CD8-positive, alpha-beta memory T cell (primary cell): ENCODE results near the gene NBEAL2. TPM values are rescaled to one million over a fixed set of nuclear protein-coding genes. Genes with fewer than 3 reads are reported as not detected.

Source experiments
- CTCF ChIA-PET: fragments of 350-600 bp; sonication (Branson Sonifier 250); formaldehyde crosslinking; loops from one replicate; lab custom pipeline; 2021; ENCODE audit warnings: antibody characterized with exemption; lab: Charles Lee
- POLR2A ChIA-PET: fragments of 350-600 bp; sonication (Branson Sonifier 250); formaldehyde crosslinking; loops from one replicate; lab custom pipeline; 2021; ENCODE audit warnings: antibody characterized with exemption; lab: Charles Lee
- DNase-seq, 5 donors: peaks; one replicate each; pipeline versions ENCODE4 v3.0.0 to v3.0.0-alpha.2; 2020 to 2022; ENCODE audit warnings: mixed read lengths in 1 of 5
- H3K27ac ChIP-seq: one replicate; pipeline ENCODE4 v1.7.0; 2013; ENCODE audit warnings: low read depth, mild to moderate bottlenecking, low read length, moderate library complexity
- H3K27me3 ChIP-seq: 2 replicates; pipeline ENCODE4 v1.7.0; 2013; ENCODE audit warnings: low read length, mild to moderate bottlenecking; ENCODE audit not compliant: insufficient read depth, poor library complexity, severe bottlenecking
- H3K36me3 ChIP-seq: 2 replicates; pipeline ENCODE4 v1.7.0; 2013; ENCODE audit warnings: mild to moderate bottlenecking, low read length, moderate library complexity; ENCODE audit not compliant: insufficient read depth
- H3K4me1 ChIP-seq: 2 replicates; pipeline ENCODE4 v1.7.0; 2013; ENCODE audit warnings: mild to moderate bottlenecking, low read length, moderate library complexity; ENCODE audit not compliant: insufficient read depth
- H3K4me3 ChIP-seq: 2 replicates; pipeline ENCODE4 v1.7.0; 2013; ENCODE audit warnings: mild to moderate bottlenecking, low read length
- H3K9me3 ChIP-seq: 2 replicates; pipeline ENCODE4 v1.7.0; 2013; ENCODE audit warnings: mild to moderate bottlenecking, low read length
- H3K27ac Mint-ChIP-seq, 8 donors: one replicate each; pipeline ENCODE4 v1.8.0; 2020 to 2021; ENCODE audit warnings: mixed read lengths in 8 of 8, mild to moderate bottlenecking in 6 of 8, inconsistent platforms in 3 of 8, moderate library complexity in 3 of 8
- H3K27me3 Mint-ChIP-seq, 2 donors: one replicate each; pipeline ENCODE4 v1.8.0; 2020 to 2021; ENCODE audit warnings: mixed read lengths in 2 of 2, mild to moderate bottlenecking in 1 of 2, moderate library complexity in 1 of 2
- H3K36me3 Mint-ChIP-seq, 3 donors: one replicate each; pipeline ENCODE4 v1.8.0; 2020 to 2021; ENCODE audit warnings: mixed read lengths in 3 of 3, inconsistent platforms in 1 of 3, mild to moderate bottlenecking in 1 of 3
- H3K4me1 Mint-ChIP-seq, 3 donors: one replicate each; pipeline ENCODE4 v1.8.0; 2020 to 2021; ENCODE audit warnings: mixed read lengths in 3 of 3, inconsistent platforms in 1 of 3, mild to moderate bottlenecking in 1 of 3
- H3K4me3 Mint-ChIP-seq, 7 donors: one replicate each; pipeline ENCODE4 v1.8.0; 2020 to 2021; ENCODE audit warnings: mixed read lengths in 7 of 7, mild to moderate bottlenecking in 6 of 7, moderate library complexity in 4 of 7, inconsistent platforms in 2 of 7
- H3K9me3 Mint-ChIP-seq, 5 donors: one replicate each; pipeline ENCODE4 v1.8.0; 2020 to 2022; ENCODE audit warnings: mixed read lengths in 5 of 5, mild to moderate bottlenecking in 3 of 5, moderate library complexity in 2 of 5, inconsistent platforms in 1 of 5
- polyA plus RNA-seq: library from polyadenylated mRNA; unstranded; fragments of 300-500 nt; fragmentation: Illumina TruSeq; gene quantifications from one replicate; pipeline ENCODE4 v1.2.3, GENCODE V29; 2021
- total RNA-seq, 2 experiments: library from RNA; stranded (reverse); gene quantifications; one replicate each; pipeline ENCODE4 v1.2.3, GENCODE V29; 2021

Gene NBEAL2
- total and polyA plus RNA-seq, 3 experiments from 2014 or later: 12.8 to 83.5 (median 76.2) TPM

- Histone ChIP-seq H3K36me3 (peaks cover 66% of the 10 kb centered on the region), H3K9me3 (no peaks in the 10 kb centered on the region), H3K4me1 (peaks cover 5% of the 10 kb centered on the region), H3K4me3 (no peak overlapping the region), H3K27me3 (no peaks in the 10 kb centered on the region), H3K27ac (no peak overlapping the region)
- no peak for DNase-seq
- no peaks in the 10 kb centered on the region for H3K9me3 Mint-ChIP-seq
- H3K4me3 Mint-ChIP-seq: no peak overlapping the region
- H3K4me1 Mint-ChIP-seq: peaks cover 4 to 10% (median 6%) of the 10 kb centered on the region in 3 donors
- peaks cover 0 to 89% (median 4%) of the 10 kb centered on the region in 3 donors for H3K36me3 Mint-ChIP-seq
- no peak overlapping the region for H3K27ac Mint-ChIP-seq
- POLR2A ChIA-PET: no interaction called here
- CTCF ChIA-PET: no interaction called here
- no peaks in the 10 kb centered on the region for H3K27me3 Mint-ChIP-seq
These were observed 23.6 kb downstream of the NBEAL2 start for GRCh38 chr3:47003056-47003410.

- no peak overlapping the region for H3K4me3 Mint-ChIP-seq
- H3K4me1 Mint-ChIP-seq: peaks cover 2 to 8% (median 4%) of the 10 kb centered on the region in 3 donors
- Histone ChIP-seq H3K27ac (no peak overlapping the region), H3K36me3 (peaks cover 73% of the 10 kb centered on the region), H3K4me1 (no peaks in the 10 kb centered on the region), H3K27me3 (no peaks in the 10 kb centered on the region), H3K4me3 (no peak overlapping the region), H3K9me3 (no peaks in the 10 kb centered on the region)
- ChIA-PET POLR2A (no interaction called here), CTCF (no interaction called here)
- peaks cover 0 to 89% (median 4%) of the 10 kb centered on the region in 3 donors for H3K36me3 Mint-ChIP-seq
- no peaks in the 10 kb centered on the region for H3K27me3 Mint-ChIP-seq
- peak overlapping the region in 4 of 8 donors; percentile 7 to 82 (median 48) for H3K27ac Mint-ChIP-seq
- H3K9me3 Mint-ChIP-seq: no peaks in the 10 kb centered on the region
- DNase-seq: peak in 1 of 5 donors; percentile 42
These were observed 24.2 kb downstream of the NBEAL2 start for GRCh38 chr3:47003461-47004368.

GRCh38 chr3:47004369-47005211 is 25.1 kb downstream of the NBEAL2 start:
- Histone ChIP-seq H3K36me3 (peaks cover 65% of the 10 kb centered on the region), H3K9me3 (no peaks in the 10 kb centered on the region), H3K4me3 (no peak overlapping the region), H3K27me3 (no peaks in the 10 kb centered on the region), H3K27ac (no peak overlapping the region), H3K4me1 (no peaks in the 10 kb centered on the region)
- CTCF ChIA-PET: interaction anchor here (0.7 kb wide), 1 partner anchor 9 kb away, joined by 3 read pairs; no protein-coding TSS in a partner anchor
- peak in 1 of 5 donors; percentile 45 for DNase-seq
- H3K27ac Mint-ChIP-seq: peak overlapping the region in 2 of 8 donors; percentile 33 to 89
- H3K4me1 Mint-ChIP-seq: peaks cover 2 to 10% (median 4%) of the 10 kb centered on the region in 3 donors
- no peaks in the 10 kb centered on the region for H3K9me3 Mint-ChIP-seq
- no peaks in the 10 kb centered on the region for H3K27me3 Mint-ChIP-seq
- POLR2A ChIA-PET: interaction anchor here (1.3 kb wide), 1 partner anchor 29 kb away, joined by 3 read pairs; the partner anchor contains the start of gene CCDC12
- H3K36me3 Mint-ChIP-seq: peaks cover 0 to 86% (median 4%) of the 10 kb centered on the region in 3 donors
- H3K4me3 Mint-ChIP-seq: no peak overlapping the region

DNA sequence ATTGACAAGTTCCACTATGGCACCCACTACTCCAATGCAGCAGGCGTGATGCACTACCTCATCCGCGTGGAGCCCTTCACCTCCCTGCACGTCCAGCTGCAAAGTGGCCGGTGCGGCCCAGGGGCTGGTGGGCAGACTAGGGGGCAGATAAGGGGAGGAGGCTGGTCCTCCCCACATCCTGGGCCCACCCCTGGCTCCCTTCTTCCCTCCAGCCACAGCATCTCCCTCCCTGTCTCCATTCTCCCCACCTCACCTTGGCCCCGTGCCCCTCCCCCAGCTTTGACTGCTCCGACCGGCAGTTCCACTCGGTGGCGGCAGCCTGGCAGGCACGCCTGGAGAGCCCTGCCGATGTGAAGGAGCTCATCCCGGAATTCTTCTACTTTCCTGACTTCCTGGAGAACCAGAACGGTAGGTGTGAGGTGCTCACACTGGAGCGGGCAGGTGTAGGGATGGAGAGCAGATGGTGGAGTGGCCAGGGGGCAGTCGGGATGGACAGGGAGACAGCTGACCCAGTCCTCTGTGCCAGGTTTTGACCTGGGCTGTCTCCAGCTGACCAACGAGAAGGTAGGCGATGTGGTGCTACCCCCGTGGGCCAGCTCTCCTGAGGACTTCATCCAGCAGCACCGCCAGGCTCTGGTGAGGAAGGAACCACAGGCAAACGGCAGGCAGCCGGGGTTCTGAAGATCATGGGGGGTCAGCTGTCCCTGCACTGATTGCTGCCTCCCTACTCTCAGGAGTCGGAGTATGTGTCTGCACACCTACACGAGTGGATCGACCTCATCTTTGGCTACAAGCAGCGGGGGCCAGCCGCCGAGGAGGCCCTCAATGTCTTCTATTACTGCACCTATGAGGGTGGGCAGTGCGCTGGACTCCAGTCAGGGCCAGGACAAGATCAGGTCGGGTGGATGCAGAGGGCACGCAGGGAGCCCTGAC is 26.0 kb downstream of the NBEAL2 start:
- CTCF ChIA-PET: no interaction called here

GRCh38 chr3:47006145-47006651 is 26.7 kb downstream of the NBEAL2 start:
- DNase-seq: no peak
- Mint-ChIP-seq H3K4me3 (no peak overlapping the region), H3K9me3 (no peaks in the 10 kb centered on the region), H3K27me3 (no peaks in the 10 kb centered on the region), H3K4me1 (peaks cover 4 to 22% (median 4%) of the 10 kb centered on the region in 3 donors), H3K27ac (peak overlapping the region in 5 of 8 donors; percentile 32 to 91 (median 71)), H3K36me3 (peaks cover 0 to 70% (median 4%) of the 10 kb centered on the region in 3 donors)
- H3K9me3 ChIP-seq: no peaks in the 10 kb centered on the region
- H3K4me3 ChIP-seq: no peak overlapping the region
- H3K36me3 ChIP-seq: peaks cover 51% of the 10 kb centered on the region
- ChIA-PET POLR2A (no interaction called here), CTCF (interaction anchor here (1.0 to 2.3 kb wide), 2 partner anchors 7 to 8 kb away, joined by 4 to 5 read pairs; no protein-coding TSS in a partner anchor)
- no peaks in the 10 kb centered on the region for H3K4me1 ChIP-seq
- no peak overlapping the region for H3K27ac ChIP-seq
- no peaks in the 10 kb centered on the region for H3K27me3 ChIP-seq

More for the DNA sequence above, 26.0 kb downstream of the NBEAL2 start:
- peaks cover 4 to 16% (median 5%) of the 10 kb centered on the region in 3 donors for H3K4me1 Mint-ChIP-seq
- H3K4me3 ChIP-seq: no peak overlapping the region
- peaks cover 0 to 77% (median 4%) of the 10 kb centered on the region in 3 donors for H3K36me3 Mint-ChIP-seq
- POLR2A ChIA-PET: interaction anchor here (1.3 kb wide), 1 partner anchor 29 kb away, joined by 3 read pairs; the partner anchor contains the start of gene CCDC12
- peak overlapping the region in 3 of 8 donors; percentile 46 to 91 (median 51) for H3K27ac Mint-ChIP-seq
- no peaks in the 10 kb centered on the region for H3K27me3 ChIP-seq
- no peaks in the 10 kb centered on the region for H3K9me3 ChIP-seq
- H3K27ac ChIP-seq: no peak overlapping the region
- peak in 1 of 5 donors; percentile 47 for DNase-seq
- peaks cover 58% of the 10 kb centered on the region for H3K36me3 ChIP-seq
- no peaks in the 10 kb centered on the region for H3K4me1 ChIP-seq
- H3K9me3 Mint-ChIP-seq: no peaks in the 10 kb centered on the region
- no peaks in the 10 kb centered on the region for H3K27me3 Mint-ChIP-seq
- H3K4me3 Mint-ChIP-seq: no peak overlapping the region

GRCh38 chr3:47007001-47007400 is 27.5 kb downstream of the NBEAL2 start:
- Histone ChIP-seq H3K27ac (no peak overlapping the region), H3K4me3 (no peak overlapping the region), H3K4me1 (no peaks in the 10 kb centered on the region), H3K27me3 (no peaks in the 10 kb centered on the region), H3K9me3 (no peaks in the 10 kb centered on the region), H3K36me3 (peaks cover 43% of the 10 kb centered on the region)
- peak overlapping the region in 4 of 8 donors; percentile 36 to 76 (median 58) for H3K27ac Mint-ChIP-seq
- no peak overlapping the region for H3K4me3 Mint-ChIP-seq
- POLR2A ChIA-PET: no interaction called here
- CTCF ChIA-PET: interaction anchor here (1.0 to 2.3 kb wide), 2 partner anchors 8 to 9 kb away, joined by 4 to 5 read pairs; no protein-coding TSS in a partner anchor
- no peaks in the 10 kb centered on the region for H3K27me3 Mint-ChIP-seq
- peaks cover 6 to 30% (median 7%) of the 10 kb centered on the region in 3 donors for H3K4me1 Mint-ChIP-seq
- H3K36me3 Mint-ChIP-seq: peaks cover 0 to 62% (median 2%) of the 10 kb centered on the region in 3 donors
- H3K9me3 Mint-ChIP-seq: no peaks in the 10 kb centered on the region
- peak in 1 of 5 donors; percentile 49 for DNase-seq
